ENCODE results near the gene CFAP251.

GRCh38 chr12:121905746-121906145, 12.6 kb upstream of the CFAP251 start:
- TF ChIP-seq CTCF (IDR thresholded peaks at IDR 0.05) (no peak), POLR2A (IDR thresholded peaks at IDR 0.05; ENCODE audit: low read depth) (no peak), POLR2AphosphoS5 (IDR thresholded peaks at IDR 0.05) (no peak), EP300 (IDR thresholded peaks at IDR 0.05) (no peak)
